Tibial artery (tissue), 4 donors: Measurements from ENCODE around the gene DUOXA2.

ENCODE experiments used
- DNase-seq, 2 donors: peaks; one replicate each; pipeline ENCODE4 v3.0.0-alpha.2; 2019
- H3K27ac ChIP-seq, 2 donors: fragments of 200-600 bp; sonication (generic) in 1 of 2; 1 replicate in 1 of 2; 2 replicates in 1 of 2; pipeline ENCODE4 v1.5.1; 2018 to 2019; ENCODE audit warnings: mild to moderate bottlenecking in 1 of 2
- H3K27me3 ChIP-seq, 2 donors: fragments of 200-600 bp; sonication (generic) in 1 of 2; one replicate each; pipeline versions ENCODE4 v1.5.1 to v1.6.0; 2016 to 2019
- H3K36me3 ChIP-seq, 3 donors: fragments of 200-600 bp; sonication (generic) in 2 of 3; one replicate each; pipeline ENCODE4 v1.5.1; 2016 to 2019; ENCODE audit warnings: mild to moderate bottlenecking in 2 of 3
- H3K4me1 ChIP-seq, 4 donors: fragments of 200-600 bp; sonication (generic) in 2 of 4; 1 replicate in 3 of 4; 2 replicates in 1 of 4; pipeline ENCODE4 v1.5.1; 2016 to 2019
- H3K4me3 ChIP-seq, 2 donors: fragments of 200-600 bp; sonication (generic) in 1 of 2; 1 replicate in 1 of 2; 2 replicates in 1 of 2; pipeline ENCODE4 v1.5.1; 2018 to 2019; ENCODE audit warnings: mild to moderate bottlenecking in 2 of 2
- H3K9me3 ChIP-seq, 3 donors: fragments of 200-600 bp; sonication (generic) in 1 of 3; one replicate each; pipeline ENCODE4 v1.5.1; 2016 to 2019
- intact Hi-C: fragments of 100-400 bp; cut with DNase I; formaldehyde crosslinking; loops from one replicate; pipeline ENCODE4 v1.15.0; 2023; ENCODE audit warnings: low total_unique reads
- TF ChIP-seq, protein P1 (sequence below), 2 experiments: fragments of 200-600 bp in 1 of 2; fragments of 450-650 bp in 1 of 2; IDR thresholded peaks; one replicate each; pipeline ENCODE4 v1.5.1; 2017 to 2019; ENCODE audit warnings: antibody characterized with exemption in 2 of 2, mild to moderate bottlenecking in 1 of 2, moderate library complexity in 1 of 2

The DUOXA2 gene

DNA sequence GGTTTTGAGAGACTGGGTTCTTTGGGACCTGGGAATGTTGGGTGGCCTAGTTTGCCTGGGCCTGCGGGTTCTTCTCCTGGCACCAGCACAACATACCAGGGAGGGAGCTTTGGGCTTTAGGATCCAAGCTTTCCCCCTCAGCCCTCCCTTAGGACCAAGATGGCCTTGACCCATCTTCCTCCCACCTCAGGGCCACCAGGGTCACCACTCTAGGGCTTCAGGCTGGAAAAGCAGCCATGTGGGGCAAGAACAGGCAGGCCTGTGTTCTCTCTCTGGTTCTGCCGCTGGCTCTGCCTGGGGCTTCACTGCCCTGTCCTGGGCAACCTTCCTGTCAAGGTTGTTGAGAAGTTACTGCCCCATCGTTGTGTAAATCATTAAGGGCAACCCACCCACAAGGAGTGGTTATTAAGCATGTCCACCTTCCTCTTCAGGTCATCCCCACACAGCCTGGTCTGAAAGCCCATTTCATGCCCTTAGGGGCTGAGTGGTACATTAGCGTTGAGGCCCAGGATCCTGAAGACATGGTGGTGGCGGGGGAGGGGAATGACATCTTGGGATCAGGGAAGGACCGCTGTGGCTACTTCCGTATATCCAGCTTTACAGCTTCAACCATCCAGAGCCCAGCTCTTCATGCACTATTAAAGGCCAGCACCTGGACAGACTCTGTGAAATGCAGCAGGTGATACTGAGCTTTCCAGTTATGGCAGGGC is 16.3 kb downstream of the DUOXA2 start:
- TF ChIP-seq, protein P1, sequence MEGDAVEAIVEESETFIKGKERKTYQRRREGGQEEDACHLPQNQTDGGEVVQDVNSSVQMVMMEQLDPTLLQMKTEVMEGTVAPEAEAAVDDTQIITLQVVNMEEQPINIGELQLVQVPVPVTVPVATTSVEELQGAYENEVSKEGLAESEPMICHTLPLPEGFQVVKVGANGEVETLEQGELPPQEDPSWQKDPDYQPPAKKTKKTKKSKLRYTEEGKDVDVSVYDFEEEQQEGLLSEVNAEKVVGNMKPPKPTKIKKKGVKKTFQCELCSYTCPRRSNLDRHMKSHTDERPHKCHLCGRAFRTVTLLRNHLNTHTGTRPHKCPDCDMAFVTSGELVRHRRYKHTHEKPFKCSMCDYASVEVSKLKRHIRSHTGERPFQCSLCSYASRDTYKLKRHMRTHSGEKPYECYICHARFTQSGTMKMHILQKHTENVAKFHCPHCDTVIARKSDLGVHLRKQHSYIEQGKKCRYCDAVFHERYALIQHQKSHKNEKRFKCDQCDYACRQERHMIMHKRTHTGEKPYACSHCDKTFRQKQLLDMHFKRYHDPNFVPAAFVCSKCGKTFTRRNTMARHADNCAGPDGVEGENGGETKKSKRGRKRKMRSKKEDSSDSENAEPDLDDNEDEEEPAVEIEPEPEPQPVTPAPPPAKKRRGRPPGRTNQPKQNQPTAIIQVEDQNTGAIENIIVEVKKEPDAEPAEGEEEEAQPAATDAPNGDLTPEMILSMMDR (IDR thresholded peaks at IDR 0.05) = no peak
- Histone ChIP-seq H3K36me3 (no peaks in the 10 kb centered on the region), H3K9me3 (no peaks in the 10 kb centered on the region), H3K27me3 (peaks cover 3 to 65% of the 10 kb centered on the region in 2 donors), H3K27ac (no peak overlapping the region), H3K4me3 (no peak overlapping the region), H3K4me1 (peaks cover 0 to 23% (median 11%) of the 10 kb centered on the region in 4 donors)
- no peak for DNase-seq
- intact Hi-C loops = no loop called here

DNA sequence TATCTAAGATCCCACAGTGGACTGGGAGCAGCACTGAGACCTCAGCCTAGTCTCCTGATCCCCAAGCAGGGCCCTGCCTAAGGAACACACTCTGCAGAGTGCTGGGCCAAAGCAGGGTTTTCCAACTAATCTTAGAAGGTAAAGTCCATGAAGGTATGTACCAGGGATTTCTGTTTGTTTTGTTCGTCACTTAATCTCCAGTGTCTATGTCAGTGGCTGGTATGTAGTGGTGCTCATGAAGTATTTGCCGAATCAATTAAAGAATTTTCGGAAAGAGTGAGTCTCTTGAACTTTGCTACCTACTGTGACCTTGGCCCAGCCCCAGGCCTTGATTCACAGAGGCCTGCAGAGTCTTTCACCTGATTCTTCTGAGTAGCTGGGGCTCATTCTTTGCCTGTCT is 17.4 kb downstream of the DUOXA2 start:
- Histone ChIP-seq H3K27me3 (peaks cover 3 to 71% of the 10 kb centered on the region in 2 donors), H3K4me1 (peaks cover 0 to 24% (median 11%) of the 10 kb centered on the region in 4 donors), H3K9me3 (no peaks in the 10 kb centered on the region), H3K4me3 (no peak overlapping the region), H3K36me3 (no peaks in the 10 kb centered on the region), H3K27ac (no peak overlapping the region)
- intact Hi-C loops = no loop called here
- DNase-seq = no peak
- TF ChIP-seq, protein P1 (IDR thresholded peaks at IDR 0.05) = no peak

DNA sequence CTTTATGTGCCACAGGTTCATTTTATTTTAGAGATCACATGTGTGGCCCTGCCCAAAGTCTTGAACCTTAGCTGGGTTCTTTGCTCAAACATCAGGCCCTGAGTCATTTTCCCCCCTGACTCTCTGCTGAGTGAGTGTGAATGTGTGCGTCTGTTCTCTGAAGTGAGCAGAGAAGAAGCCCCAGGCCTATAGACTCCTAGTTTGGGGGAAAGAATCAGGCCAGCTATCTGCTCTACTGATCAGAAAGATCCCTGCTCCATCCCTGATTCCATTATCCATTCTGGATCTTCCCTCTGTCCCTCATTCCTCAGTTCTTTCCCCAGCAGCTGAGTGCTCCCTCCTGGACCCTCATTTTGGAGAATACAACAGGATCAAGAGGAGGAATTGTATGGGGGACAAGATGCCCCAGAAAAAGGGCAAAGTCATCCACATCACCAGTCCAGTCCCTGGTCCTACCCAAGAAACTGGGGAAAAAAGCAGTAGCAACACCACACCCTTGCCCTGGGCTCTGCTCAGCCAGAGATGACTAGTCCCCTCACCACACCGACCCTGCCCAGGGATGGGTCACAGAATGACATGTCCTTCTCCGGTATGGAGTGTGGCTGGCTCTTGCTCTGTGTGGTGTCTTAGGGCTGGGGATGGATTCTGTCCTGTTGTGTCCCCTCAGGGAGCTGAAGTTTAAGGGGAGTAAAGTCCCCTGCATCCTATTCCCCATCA is 18.9 kb downstream of the DUOXA2 start:
- Histone ChIP-seq H3K4me1 (peaks cover 0 to 24% (median 11%) of the 10 kb centered on the region in 4 donors), H3K9me3 (no peaks in the 10 kb centered on the region), H3K27ac (no peak overlapping the region), H3K4me3 (no peak overlapping the region), H3K27me3 (peaks cover 3 to 75% of the 10 kb centered on the region in 2 donors), H3K36me3 (no peaks in the 10 kb centered on the region)
- TF ChIP-seq, protein P1 (IDR thresholded peaks at IDR 0.05) = no peak
- intact Hi-C loops = no loop called here
- DNase-seq = no peak

DNA sequence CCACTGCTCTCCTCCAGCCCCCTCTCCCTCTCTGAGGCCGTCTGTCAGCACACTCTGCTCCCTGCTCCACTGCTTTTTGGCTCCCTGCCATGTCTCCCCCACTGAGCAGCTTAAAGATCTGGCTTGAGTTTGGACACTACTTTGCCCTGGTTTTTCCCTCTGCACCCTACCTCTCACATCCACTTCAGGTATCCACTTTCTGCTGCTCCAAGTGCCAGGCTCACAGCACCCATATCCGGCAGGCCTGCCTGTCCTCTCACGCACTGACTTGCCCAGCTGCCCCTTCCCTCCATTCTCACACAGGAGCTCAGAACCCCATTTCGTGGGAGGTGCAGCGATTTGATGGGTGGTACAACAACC is 19.4 kb downstream of the DUOXA2 start:
- Histone ChIP-seq H3K4me1 (peaks cover 0 to 24% (median 11%) of the 10 kb centered on the region in 4 donors), H3K9me3 (no peaks in the 10 kb centered on the region), H3K4me3 (no peak overlapping the region), H3K36me3 (no peaks in the 10 kb centered on the region), H3K27me3 (peaks cover 3 to 75% of the 10 kb centered on the region in 2 donors), H3K27ac (no peak overlapping the region)
- TF ChIP-seq, protein P1 (IDR thresholded peaks at IDR 0.05) = no peak
- no peak for DNase-seq
- intact Hi-C loops = no loop called here

DNA sequence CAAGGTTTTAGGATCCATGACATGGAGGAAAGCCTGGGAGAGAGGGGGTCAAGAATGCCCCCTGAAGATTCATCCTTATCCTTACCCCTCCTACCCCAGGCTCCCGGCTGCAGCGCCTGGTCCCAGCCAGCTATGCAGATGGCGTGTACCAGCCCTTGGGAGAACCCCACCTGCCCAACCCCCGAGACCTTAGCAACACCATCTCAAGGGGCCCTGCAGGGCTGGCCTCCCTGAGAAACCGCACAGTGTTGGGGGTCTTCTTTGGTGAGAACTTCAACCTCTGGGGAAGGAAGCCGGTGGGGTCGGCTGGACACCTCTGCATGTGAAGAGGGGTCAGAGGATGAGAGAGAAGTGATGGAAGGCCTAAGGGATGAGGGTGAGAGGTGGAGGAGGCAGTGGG is 19.9 kb downstream of the DUOXA2 start:
- no peaks in the 10 kb centered on the region for H3K36me3 ChIP-seq
- H3K4me3 ChIP-seq = no peak overlapping the region
- H3K9me3 ChIP-seq = no peaks in the 10 kb centered on the region
- TF ChIP-seq, protein P1 (IDR thresholded peaks at IDR 0.05) = no peak
- peaks cover 0 to 18% (median 9%) of the 10 kb centered on the region in 4 donors for H3K4me1 ChIP-seq
- no peak for DNase-seq
- intact Hi-C loops = no loop called here
- H3K27ac ChIP-seq = no peak overlapping the region
- H3K27me3 ChIP-seq = peaks cover under 1 to 76% of the 10 kb centered on the region in 2 donors
